Activated naive CD8-positive, alpha-beta T cell treated with anti-CD3 and anti-CD28 coated beads, Interleukin-2, amount 50 U/mL, for 24 hours (primary cell): ENCODE measurements around the gene OTUD1.

Experiments used
- ATAC-seq: fragments of 150-1000 bp; cut with Tn5 transposase; one replicate; pipeline ENCODE4 v1.10.0; 2021
- DNase-seq: peaks from one replicate; pipeline ENCODE4 v3.0.0; 2021
- H3K27ac Mint-ChIP-seq: one replicate; pipeline ENCODE4 v1.8.0; 2021; ENCODE audit warnings: mild to moderate bottlenecking, mixed read lengths
- H3K27me3 Mint-ChIP-seq: one replicate; pipeline ENCODE4 v1.8.0; 2021; ENCODE audit warnings: mixed read lengths
- H3K36me3 Mint-ChIP-seq: one replicate; pipeline ENCODE4 v1.8.0; 2021; ENCODE audit warnings: low read depth, mixed read lengths
- H3K4me1 Mint-ChIP-seq: one replicate; pipeline ENCODE4 v1.8.0; 2021; ENCODE audit warnings: mixed read lengths
- H3K4me3 Mint-ChIP-seq: one replicate; pipeline ENCODE4 v1.8.0; 2021; ENCODE audit warnings: mild to moderate bottlenecking, moderate library complexity, mixed read lengths
- H3K9me3 Mint-ChIP-seq: one replicate; pipeline ENCODE4 v1.8.0; 2021; ENCODE audit warnings: mixed read lengths

Gene OTUD1

GRCh38 chr10:23439961-23440889, 1.4 kb downstream of the OTUD1 start:
- Mint-ChIP-seq H3K4me3 (peak overlapping the region; percentile 92), H3K4me1 (peaks cover 47% of the 10 kb centered on the region), H3K36me3 (peaks cover 30% of the 10 kb centered on the region), H3K27me3 (no peaks in the 10 kb centered on the region), H3K9me3 (no peaks in the 10 kb centered on the region), H3K27ac (peak overlapping the region; percentile 84)
- DNase-seq: peak; percentile 41
- ATAC-seq: peak; percentile 8

GRCh38 chr10:23441251-23441650, 2.4 kb downstream of the OTUD1 start:
- peaks cover 34% of the 10 kb centered on the region for H3K36me3 Mint-ChIP-seq
- peak overlapping the region; percentile 57 for H3K27ac Mint-ChIP-seq
- H3K9me3 Mint-ChIP-seq: no peaks in the 10 kb centered on the region
- no peaks in the 10 kb centered on the region for H3K27me3 Mint-ChIP-seq
- DNase-seq: no peak
- peak overlapping the region; percentile 92 for H3K4me3 Mint-ChIP-seq
- H3K4me1 Mint-ChIP-seq: peaks cover 53% of the 10 kb centered on the region
- ATAC-seq: no peak

GRCh38 chr10:23442936-23443335, 4.1 kb downstream of the OTUD1 start:
- H3K4me1 Mint-ChIP-seq: peaks cover 63% of the 10 kb centered on the region
- peak overlapping the region; percentile 45 for H3K27ac Mint-ChIP-seq
- H3K9me3 Mint-ChIP-seq: no peaks in the 10 kb centered on the region
- peaks cover 39% of the 10 kb centered on the region for H3K36me3 Mint-ChIP-seq
- DNase-seq: no peak
- no peaks in the 10 kb centered on the region for H3K27me3 Mint-ChIP-seq
- ATAC-seq: no peak
- peak overlapping the region; percentile 92 for H3K4me3 Mint-ChIP-seq

GRCh38 chr10:23445591-23445990, 6.7 kb downstream of the OTUD1 start:
- H3K27ac Mint-ChIP-seq: no peak overlapping the region

GRCh38 chr10:23448323-23448722, 9.4 kb downstream of the OTUD1 start:
- Mint-ChIP-seq H3K4me1 (peaks cover 52% of the 10 kb centered on the region), H3K4me3 (no peak overlapping the region), H3K9me3 (no peaks in the 10 kb centered on the region), H3K36me3 (peaks cover 15% of the 10 kb centered on the region), H3K27me3 (no peaks in the 10 kb centered on the region), H3K27ac (peak overlapping the region; percentile 75)
- ATAC-seq (no peak), DNase-seq (no peak)

More at GRCh38 chr10:23445591-23445990, 6.7 kb downstream of the OTUD1 start:
- DNase-seq (no peak), ATAC-seq (no peak)
- H3K9me3 Mint-ChIP-seq: no peaks in the 10 kb centered on the region
- no peak overlapping the region for H3K4me3 Mint-ChIP-seq
- peaks cover 35% of the 10 kb centered on the region for H3K36me3 Mint-ChIP-seq
- H3K27me3 Mint-ChIP-seq: no peaks in the 10 kb centered on the region
- H3K4me1 Mint-ChIP-seq: peaks cover 73% of the 10 kb centered on the region

GRCh38 chr10:23448802-23449570, 10.1 kb downstream of the OTUD1 start:
- ATAC-seq: peak; percentile 83
- no peak for DNase-seq
- H3K36me3 Mint-ChIP-seq: peaks cover 15% of the 10 kb centered on the region
- peak overlapping the region; percentile 75 for H3K27ac Mint-ChIP-seq
- H3K9me3 Mint-ChIP-seq: no peaks in the 10 kb centered on the region
- H3K4me1 Mint-ChIP-seq: peaks cover 49% of the 10 kb centered on the region
- no peak overlapping the region for H3K4me3 Mint-ChIP-seq
- no peaks in the 10 kb centered on the region for H3K27me3 Mint-ChIP-seq

- Mint-ChIP-seq H3K4me3 (no peak overlapping the region), H3K27ac (no peak overlapping the region), H3K27me3 (no peaks in the 10 kb centered on the region), H3K9me3 (no peaks in the 10 kb centered on the region), H3K36me3 (peaks cover under 1% of the 10 kb centered on the region), H3K4me1 (peaks cover 29% of the 10 kb centered on the region)
- DNase-seq (no peak), ATAC-seq (no peak)
These were observed 13.3 kb downstream of the OTUD1 start for GRCh38 chr10:23452033-23452655.

GRCh38 chr10:23453465-23453864, 14.6 kb downstream of the OTUD1 start:
- no peak for DNase-seq
- Mint-ChIP-seq H3K27ac (no peak overlapping the region), H3K4me3 (no peak overlapping the region), H3K27me3 (no peaks in the 10 kb centered on the region), H3K36me3 (no peaks in the 10 kb centered on the region), H3K9me3 (no peaks in the 10 kb centered on the region), H3K4me1 (peaks cover 21% of the 10 kb centered on the region)
- ATAC-seq: no peak

- Mint-ChIP-seq H3K36me3 (no peaks in the 10 kb centered on the region), H3K9me3 (no peaks in the 10 kb centered on the region), H3K27ac (no peak overlapping the region), H3K27me3 (peaks cover 4% of the 10 kb centered on the region), H3K4me1 (peaks cover 9% of the 10 kb centered on the region), H3K4me3 (no peak overlapping the region)
- no peak for ATAC-seq
- no peak for DNase-seq
These were observed 18.9 kb downstream of the OTUD1 start for GRCh38 chr10:23457632-23458417.

- H3K36me3 Mint-ChIP-seq: no peaks in the 10 kb centered on the region
- H3K27ac Mint-ChIP-seq: no peak overlapping the region
- no peak for DNase-seq
- H3K9me3 Mint-ChIP-seq: no peaks in the 10 kb centered on the region
- peaks cover 8% of the 10 kb centered on the region for H3K4me1 Mint-ChIP-seq
- H3K4me3 Mint-ChIP-seq: no peak overlapping the region
- H3K27me3 Mint-ChIP-seq: peaks cover 4% of the 10 kb centered on the region
- no peak for ATAC-seq
These were observed 20.5 kb downstream of the OTUD1 start for GRCh38 chr10:23459308-23459939.

- ATAC-seq (no peak), DNase-seq (no peak)
- Mint-ChIP-seq H3K36me3 (no peaks in the 10 kb centered on the region), H3K4me3 (no peak overlapping the region), H3K4me1 (peaks cover 8% of the 10 kb centered on the region), H3K9me3 (no peaks in the 10 kb centered on the region), H3K27ac (no peak overlapping the region), H3K27me3 (peaks cover 4% of the 10 kb centered on the region)
These were observed 22.7 kb downstream of the OTUD1 start for GRCh38 chr10:23461557-23461956.

GRCh38 chr10:23467012-23467411, 28.1 kb downstream of the OTUD1 start:
- Mint-ChIP-seq H3K27me3 (peaks cover 12% of the 10 kb centered on the region), H3K36me3 (no peaks in the 10 kb centered on the region), H3K27ac (no peak overlapping the region), H3K4me3 (no peak overlapping the region), H3K4me1 (peaks cover 12% of the 10 kb centered on the region), H3K9me3 (no peaks in the 10 kb centered on the region)
- ATAC-seq (no peak), DNase-seq (no peak)

GRCh38 chr10:23467548-23467947, 28.7 kb downstream of the OTUD1 start:
- no peak overlapping the region for H3K27ac Mint-ChIP-seq
- peaks cover 9% of the 10 kb centered on the region for H3K27me3 Mint-ChIP-seq
- no peaks in the 10 kb centered on the region for H3K9me3 Mint-ChIP-seq
- no peak for ATAC-seq
- no peak overlapping the region for H3K4me3 Mint-ChIP-seq
- DNase-seq: no peak
- H3K36me3 Mint-ChIP-seq: no peaks in the 10 kb centered on the region
- peaks cover 11% of the 10 kb centered on the region for H3K4me1 Mint-ChIP-seq
